ENCODE data around the gene ATP11A.

The ATP11A gene

GRCh38 chr13:112849500-112849899, 159.7 kb downstream of the ATP11A start:
- Histone ChIP-seq H3K27ac (ENCODE audit: low read depth, low read length) (no peak overlapping the region), H3K79me1 (ENCODE audit: low read length) (no peaks in the 10 kb centered on the region), H2AK5ac (ENCODE audit: low read length) (no peak overlapping the region), H2BK12ac (ENCODE audit: low read length) (no peak overlapping the region), H3K27me3 (ENCODE audit: insufficient read depth, low read length) (no peaks in the 10 kb centered on the region), H3K79me2 (ENCODE audit: control insufficient read depth, insufficient read depth, low read length, poor library complexity) (no peaks in the 10 kb centered on the region), H3K9ac (ENCODE audit: low read length) (no peak overlapping the region), H2BK5ac (ENCODE audit: low read depth, low read length, poor library complexity) (no peak overlapping the region), H3K4ac (ENCODE audit: low read depth, low read length) (no peak overlapping the region), H4K12ac (ENCODE audit: low read depth, low read length) (no peak overlapping the region), H3K18ac (ENCODE audit: low read length) (no peak overlapping the region), H3K23ac (ENCODE audit: low read length) (no peak overlapping the region), H3K14ac (ENCODE audit: low read length) (no peak overlapping the region), H3K4me3 (ENCODE audit: low read depth, low read length) (no peak overlapping the region), H3K4me1 (ENCODE audit: control insufficient read depth in 1 of 2, insufficient read depth in 2 of 2, low read length in 2 of 2) (no peaks in the 10 kb centered on the region), H4K8ac (ENCODE audit: low read depth, low read length) (no peak overlapping the region), H2BK120ac (ENCODE audit: insufficient read depth, low read length, poor library complexity) (no peak overlapping the region), H3K36me3 (ENCODE audit: control insufficient read depth in 1 of 2, insufficient read depth in 2 of 2, low read length in 2 of 2) (peaks cover 35 to 38% of the 10 kb centered on the region in 2 experiments), H3K9me3 (ENCODE audit: insufficient read depth, low read depth, low read length) (peaks cover 1% of the 10 kb centered on the region), H4K91ac (ENCODE audit: low read depth, low read length) (no peak overlapping the region), H3K4me2 (ENCODE audit: low read length) (no peak overlapping the region), H2AFZ (ENCODE audit: insufficient read depth, low read length, poor library complexity) (no peak overlapping the region)
- WGBS (ENCODE audit: extremely low coverage, insufficient coverage, insufficient read length), result no CpG with 5 or more reads among the region's 6 CpGs
- no peak for DNase-seq

- Histone ChIP-seq H3K79me2 (ENCODE audit: control insufficient read depth, insufficient read depth, low read length, poor library complexity) (no peaks in the 10 kb centered on the region), H4K91ac (ENCODE audit: low read depth, low read length) (no peak overlapping the region), H3K9me3 (ENCODE audit: insufficient read depth, low read depth, low read length) (peaks cover 1% of the 10 kb centered on the region), H2AFZ (ENCODE audit: insufficient read depth, low read length, poor library complexity) (no peak overlapping the region), H4K8ac (ENCODE audit: low read depth, low read length) (no peak overlapping the region), H3K79me1 (ENCODE audit: low read length) (no peaks in the 10 kb centered on the region), H3K4me3 (ENCODE audit: low read depth, low read length) (no peak overlapping the region), H4K12ac (ENCODE audit: low read depth, low read length) (no peak overlapping the region), H3K18ac (ENCODE audit: low read length) (no peak overlapping the region), H3K4me1 (ENCODE audit: control insufficient read depth in 1 of 2, insufficient read depth in 2 of 2, low read length in 2 of 2) (no peaks in the 10 kb centered on the region), H2BK120ac (ENCODE audit: insufficient read depth, low read length, poor library complexity) (no peak overlapping the region), H2AK5ac (ENCODE audit: low read length) (no peak overlapping the region), H2BK5ac (ENCODE audit: low read depth, low read length, poor library complexity) (no peak overlapping the region), H2BK12ac (ENCODE audit: low read length) (no peak overlapping the region), H3K4me2 (ENCODE audit: low read length) (no peak overlapping the region), H3K4ac (ENCODE audit: low read depth, low read length) (no peak overlapping the region), H3K36me3 (ENCODE audit: control insufficient read depth in 1 of 2, insufficient read depth in 2 of 2, low read length in 2 of 2) (peaks cover 32 to 35% of the 10 kb centered on the region in 2 experiments), H3K9ac (ENCODE audit: low read length) (no peak overlapping the region), H3K27ac (ENCODE audit: low read depth, low read length) (no peak overlapping the region), H3K27me3 (ENCODE audit: insufficient read depth, low read length) (no peaks in the 10 kb centered on the region), H3K23ac (ENCODE audit: low read length) (no peak overlapping the region), H3K14ac (ENCODE audit: low read length) (no peak overlapping the region)
- WGBS (ENCODE audit: extremely low coverage, insufficient coverage, insufficient read length), result no CpG with 5 or more reads among the region's 6 CpGs
- peak; percentile 39 to 60 for DNase-seq
These were observed 160.4 kb downstream of the ATP11A start for GRCh38 chr13:112850273-112850672.

- Histone ChIP-seq H3K79me2 (ENCODE audit: control insufficient read depth, insufficient read depth, low read length, poor library complexity) (no peaks in the 10 kb centered on the region), H3K9me3 (ENCODE audit: insufficient read depth, low read depth, low read length) (peaks cover 1% of the 10 kb centered on the region), H2BK12ac (ENCODE audit: low read length) (no peak overlapping the region), H2AFZ (ENCODE audit: insufficient read depth, low read length, poor library complexity) (no peak overlapping the region), H3K4ac (ENCODE audit: low read depth, low read length) (no peak overlapping the region), H3K79me1 (ENCODE audit: low read length) (no peaks in the 10 kb centered on the region), H2BK5ac (ENCODE audit: low read depth, low read length, poor library complexity) (no peak overlapping the region), H3K4me1 (ENCODE audit: control insufficient read depth in 1 of 2, insufficient read depth in 2 of 2, low read length in 2 of 2) (no peaks in the 10 kb centered on the region), H3K4me2 (ENCODE audit: low read length) (no peak overlapping the region), H4K8ac (ENCODE audit: low read depth, low read length) (no peak overlapping the region), H3K18ac (ENCODE audit: low read length) (no peak overlapping the region), H3K9ac (ENCODE audit: low read length) (no peak overlapping the region), H2AK5ac (ENCODE audit: low read length) (no peak overlapping the region), H4K91ac (ENCODE audit: low read depth, low read length) (no peak overlapping the region), H3K14ac (ENCODE audit: low read length) (no peak overlapping the region), H3K36me3 (ENCODE audit: control insufficient read depth in 1 of 2, insufficient read depth in 2 of 2, low read length in 2 of 2) (peaks cover 30 to 33% of the 10 kb centered on the region in 2 experiments), H3K27me3 (ENCODE audit: insufficient read depth, low read length) (no peaks in the 10 kb centered on the region), H3K23ac (ENCODE audit: low read length) (no peak overlapping the region), H3K4me3 (ENCODE audit: low read depth, low read length) (no peak overlapping the region), H2BK120ac (ENCODE audit: insufficient read depth, low read length, poor library complexity) (no peak overlapping the region), H4K12ac (ENCODE audit: low read depth, low read length) (no peak overlapping the region), H3K27ac (ENCODE audit: low read depth, low read length) (no peak overlapping the region)
- WGBS (ENCODE audit: extremely low coverage, insufficient coverage, insufficient read length), result no CpG with 5 or more reads among the region's 13 CpGs
- peak; percentile 93 to 94 for DNase-seq
These were observed 161.5 kb downstream of the ATP11A start for GRCh38 chr13:112851107-112852038.

- Histone ChIP-seq H2BK12ac (ENCODE audit: low read length) (no peak overlapping the region), H3K4me3 (ENCODE audit: low read depth, low read length) (no peak overlapping the region), H4K91ac (ENCODE audit: low read depth, low read length) (no peak overlapping the region), H3K27ac (ENCODE audit: low read depth, low read length) (no peak overlapping the region), H4K12ac (ENCODE audit: low read depth, low read length) (no peak overlapping the region), H3K79me2 (ENCODE audit: control insufficient read depth, insufficient read depth, low read length, poor library complexity) (no peaks in the 10 kb centered on the region), H3K14ac (ENCODE audit: low read length) (no peak overlapping the region), H3K9ac (ENCODE audit: low read length) (no peak overlapping the region), H3K9me3 (ENCODE audit: insufficient read depth, low read depth, low read length) (peaks cover 1% of the 10 kb centered on the region), H2AK5ac (ENCODE audit: low read length) (no peak overlapping the region), H3K27me3 (ENCODE audit: insufficient read depth, low read length) (no peaks in the 10 kb centered on the region), H3K4me1 (ENCODE audit: control insufficient read depth in 1 of 2, insufficient read depth in 2 of 2, low read length in 2 of 2) (no peaks in the 10 kb centered on the region), H3K4ac (ENCODE audit: low read depth, low read length) (no peak overlapping the region), H2BK120ac (ENCODE audit: insufficient read depth, low read length, poor library complexity) (no peak overlapping the region), H3K79me1 (ENCODE audit: low read length) (no peaks in the 10 kb centered on the region), H2AFZ (ENCODE audit: insufficient read depth, low read length, poor library complexity) (no peak overlapping the region), H3K36me3 (ENCODE audit: control insufficient read depth in 1 of 2, insufficient read depth in 2 of 2, low read length in 2 of 2) (peaks cover 24 to 32% of the 10 kb centered on the region in 2 experiments), H2BK5ac (ENCODE audit: low read depth, low read length, poor library complexity) (no peak overlapping the region), H4K8ac (ENCODE audit: low read depth, low read length) (no peak overlapping the region), H3K18ac (ENCODE audit: low read length) (no peak overlapping the region), H3K23ac (ENCODE audit: low read length) (no peak overlapping the region), H3K4me2 (ENCODE audit: low read length) (no peak overlapping the region)
- DNase-seq, result no peak
- WGBS (ENCODE audit: extremely low coverage, insufficient coverage, insufficient read length), result no CpG with 5 or more reads among the region's 15 CpGs
These were observed 162.6 kb downstream of the ATP11A start for GRCh38 chr13:112852392-112852791.
